A673 (cell line): Measurements from ENCODE around the gene TMA7B. TPM values are rescaled to one million over a fixed set of nuclear protein-coding genes. Genes with fewer than 3 reads are reported as not detected.

Source experiments
- BruUV-seq: library from RNA; stranded (reverse); fragments of 400-500 nt; replicated peaks from 2 replicates; lab custom pipeline; 2021; lab: Mats Ljungman, UMichigan
- CTCF ChIA-PET: fragments of 300-600 bp; sonication (Branson Sonifier 250); formaldehyde crosslinking; loops from one replicate; lab custom pipeline; 2022; ENCODE audit warnings: antibody characterized with exemption; lab: Charles Lee
- POLR2A ChIA-PET: fragments of 300-600 bp; sonication (Branson Sonifier 250); formaldehyde crosslinking; loops from one replicate; lab custom pipeline; 2022; ENCODE audit warnings: antibody characterized with exemption; ENCODE audit not compliant: low non-redundant PET; lab: Charles Lee
- DNase-seq: peaks from one replicate; pipeline ENCODE4 v3.0.0-alpha.2; 2015; ENCODE audit warnings: low spot score
- H3K27ac ChIP-seq: fragments of 200-600 bp; sonication (generic); 2 replicates; pipeline ENCODE4 v1.5.1; 2016; ENCODE audit warnings: mixed run types, low read depth, mild to moderate bottlenecking, mixed read lengths, antibody characterized with exemption, low read length; ENCODE audit not compliant: poor library complexity, severe bottlenecking
- H3K27me3 ChIP-seq: fragments of 200-600 bp; sonication (generic); replicated peaks from 2 replicates; pipeline ENCODE4 v1.6.1; 2017; ENCODE audit warnings: mixed run types, low read depth, mild to moderate bottlenecking, mixed read lengths, antibody characterized with exemption, low read length; ENCODE audit not compliant: insufficient read depth, poor library complexity
- H3K36me3 ChIP-seq: fragments of 200-600 bp; sonication (generic); 2 replicates; pipeline ENCODE4 v1.6.1; 2016; ENCODE audit warnings: mixed run types, mild to moderate bottlenecking, mixed read lengths, antibody characterized with exemption, low read length; ENCODE audit not compliant: insufficient read depth, poor library complexity, severe bottlenecking
- H3K4me1 ChIP-seq: fragments of 200-600 bp; sonication (generic); 2 replicates; pipeline ENCODE4 v1.6.1; 2017; ENCODE audit warnings: mixed run types, mild to moderate bottlenecking, mixed read lengths, antibody characterized with exemption, low read length; ENCODE audit not compliant: insufficient read depth, poor library complexity, severe bottlenecking
- H3K4me3 ChIP-seq: fragments of 200-600 bp; sonication (generic); 2 replicates; pipeline ENCODE4 v1.5.1; 2016; ENCODE audit warnings: low read depth, mixed run types, mild to moderate bottlenecking, mixed read lengths, low read length; ENCODE audit not compliant: poor library complexity, severe bottlenecking
- H3K9me3 ChIP-seq: fragments of 200-600 bp; sonication (generic); 2 replicates; pipeline ENCODE4 v1.6.1; 2016; ENCODE audit warnings: mixed run types, low read depth, mild to moderate bottlenecking, mixed read lengths, antibody characterized with exemption, low read length; ENCODE audit not compliant: poor library complexity, severe bottlenecking
- EZH2 ChIP-seq: fragments of 200-600 bp; sonication (generic); IDR thresholded peaks from 2 replicates; pipeline ENCODE4 v1.6.1; 2017; ENCODE audit warnings: borderline replicate concordance, low read depth, mild to moderate bottlenecking, mixed read lengths, antibody characterized with exemption, low read length; ENCODE audit not compliant: poor library complexity, severe bottlenecking
- intact Hi-C: fragments of 100-400 bp; cut with micrococcal nuclease; formaldehyde crosslinking; loops from one replicate; pipeline ENCODE4 v1.10.0; 2022; ENCODE audit not compliant: unreplicated experiment
- total RNA-seq: library from RNA; stranded (reverse); gene quantifications from 2 replicates; pipeline ENCODE4 v1.2.3, GENCODE V29; 2021
- TF ChIP-seq, protein P1 (sequence below): fragments of 300-800, 200-600 bp; sonication (generic); conservative IDR thresholded peaks from 2 replicates; pipeline ENCODE4 v1.5.1; 2017; ENCODE audit warnings: low read depth, mild to moderate bottlenecking, antibody characterized with exemption, low read length, moderate library complexity, mixed read lengths

Gene TMA7B
- total RNA-seq, 1 experiment from 2014 or later = not detected

DNA sequence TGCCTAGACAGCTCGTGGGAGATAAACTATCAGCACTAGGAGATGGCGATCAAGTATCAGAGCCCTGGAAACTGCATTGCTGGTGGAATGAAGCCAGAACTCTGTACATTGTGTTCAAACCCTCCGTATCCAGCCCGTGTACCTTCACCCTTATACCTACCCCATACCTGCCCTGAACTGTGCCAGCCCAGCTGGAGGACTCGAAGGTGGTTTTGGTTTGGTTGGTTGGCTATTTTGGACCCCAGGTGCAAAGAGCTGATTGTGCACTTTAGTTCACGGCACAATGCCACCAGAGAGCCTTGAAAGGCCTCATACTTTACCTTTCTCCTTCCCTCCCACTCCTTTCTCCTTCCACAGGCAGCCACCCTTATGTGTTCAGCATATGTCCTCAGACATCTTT lies 50.5 kb downstream of the TMA7B start:
- ChIA-PET POLR2A (no interaction called here), CTCF (no interaction called here)
- Histone ChIP-seq H3K9me3 (no peaks in the 10 kb centered on the region), H3K4me3 (no peak overlapping the region), H3K4me1 (no peaks in the 10 kb centered on the region), H3K27ac (no peak overlapping the region), H3K36me3 (no peaks in the 10 kb centered on the region), H3K27me3 (peaks cover 65% of the 10 kb centered on the region)
- TF ChIP-seq, protein P1, sequence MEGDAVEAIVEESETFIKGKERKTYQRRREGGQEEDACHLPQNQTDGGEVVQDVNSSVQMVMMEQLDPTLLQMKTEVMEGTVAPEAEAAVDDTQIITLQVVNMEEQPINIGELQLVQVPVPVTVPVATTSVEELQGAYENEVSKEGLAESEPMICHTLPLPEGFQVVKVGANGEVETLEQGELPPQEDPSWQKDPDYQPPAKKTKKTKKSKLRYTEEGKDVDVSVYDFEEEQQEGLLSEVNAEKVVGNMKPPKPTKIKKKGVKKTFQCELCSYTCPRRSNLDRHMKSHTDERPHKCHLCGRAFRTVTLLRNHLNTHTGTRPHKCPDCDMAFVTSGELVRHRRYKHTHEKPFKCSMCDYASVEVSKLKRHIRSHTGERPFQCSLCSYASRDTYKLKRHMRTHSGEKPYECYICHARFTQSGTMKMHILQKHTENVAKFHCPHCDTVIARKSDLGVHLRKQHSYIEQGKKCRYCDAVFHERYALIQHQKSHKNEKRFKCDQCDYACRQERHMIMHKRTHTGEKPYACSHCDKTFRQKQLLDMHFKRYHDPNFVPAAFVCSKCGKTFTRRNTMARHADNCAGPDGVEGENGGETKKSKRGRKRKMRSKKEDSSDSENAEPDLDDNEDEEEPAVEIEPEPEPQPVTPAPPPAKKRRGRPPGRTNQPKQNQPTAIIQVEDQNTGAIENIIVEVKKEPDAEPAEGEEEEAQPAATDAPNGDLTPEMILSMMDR = no peak
- no peak for TF ChIP-seq EZH2
- no TSS peak for BruUV-seq
- DNase-seq = no peak
- intact Hi-C loops = no loop called here

Other genes with a start within 250 kb of the TMA7B start
- not detected in 2 replicates for gene ENTHD1, start 66.6 kb upstream of the TMA7B start, total RNA-seq
- not detected in 2 replicates for gene GRAP2, start 59.3 kb upstream of the TMA7B start, total RNA-seq
- gene FAM83F, start 34.6 kb downstream of the TMA7B start, total RNA-seq = not detected in 2 replicates
- 52.2 and 56.6 TPM in 2 replicates for gene TNRC6B, start 217.5 kb downstream of the TMA7B start, total RNA-seq